Stimulated activated naive CD8-positive, alpha-beta T cell treated with anti-CD3 and anti-CD28 coated beads, Interleukin-15, Interleukin-2, amounts not matched to agents 100 U/mL and 50 U/mL, for 24 hours (primary cell): ENCODE results near the gene PHF21A.
"Not testable (repeated sequence)": the region's sequence is repeated elsewhere in the genome, so short reads cannot be mapped to it uniquely, and the experiment has no call there.

ENCODE experiments used
- ATAC-seq: fragments of 150-1000 bp; cut with Tn5 transposase; one replicate; pipeline ENCODE4 v1.10.0; 2021
- DNase-seq: peaks from one replicate; pipeline ENCODE4 v3.0.0; 2021

The PHF21A gene

GRCh38 chr11:45982656-45983470 lies 138.4 kb downstream of the PHF21A start:
- ATAC-seq, result peak; percentile 75
- peak; percentile 33 for DNase-seq

- not testable (repeated sequence) for ATAC-seq, DNase-seq
Observed at GRCh38 chr11:45981826-45982225, 139.4 kb downstream of the PHF21A start.

- no peak for DNase-seq
- ATAC-seq, result no peak
Observed at GRCh38 chr11:45974806-45975205, 146.4 kb downstream of the PHF21A start.

GRCh38 chr11:45973601-45974000 lies 147.7 kb downstream of the PHF21A start:
- DNase-seq, result no peak
- ATAC-seq, result no peak

- DNase-seq (no peak), ATAC-seq (no peak)
Observed at GRCh38 chr11:45968901-45969300, 152.4 kb downstream of the PHF21A start.

- DNase-seq (no peak), ATAC-seq (no peak)
Observed at GRCh38 chr11:45967506-45967905, 153.7 kb downstream of the PHF21A start.

- ATAC-seq (peak; percentile 81), DNase-seq (peak; percentile 55)
Observed at GRCh38 chr11:45964911-45965389, 156.3 kb downstream of the PHF21A start.

GRCh38 chr11:45961751-45962240 lies 159.5 kb downstream of the PHF21A start:
- ATAC-seq, result no peak
- no peak for DNase-seq

GRCh38 chr11:45960387-45961095 lies 160.7 kb downstream of the PHF21A start:
- DNase-seq (no peak), ATAC-seq (no peak)

GRCh38 chr11:45959851-45960250 lies 161.4 kb downstream of the PHF21A start:
- DNase-seq, result no peak

GRCh38 chr11:45949992-45950407 lies 171.3 kb downstream of the PHF21A start:
- no peak for DNase-seq
- ATAC-seq, result no peak

More at GRCh38 chr11:45959851-45960250, 161.4 kb downstream of the PHF21A start:
- ATAC-seq, result no peak

- DNase-seq (no peak), ATAC-seq (no peak)
Observed at GRCh38 chr11:45948356-45948755, 172.9 kb downstream of the PHF21A start.

GRCh38 chr11:45947885-45948284 lies 173.4 kb downstream of the PHF21A start:
- DNase-seq, result no peak
- no peak for ATAC-seq

GRCh38 chr11:45945397-45945999 lies 175.8 kb downstream of the PHF21A start:
- ATAC-seq (no peak), DNase-seq (no peak)

- ATAC-seq, result no peak
- no peak for DNase-seq
Observed at GRCh38 chr11:45942381-45942780, 178.9 kb downstream of the PHF21A start.

GRCh38 chr11:45941285-45941684 lies 180.0 kb downstream of the PHF21A start:
- DNase-seq (no peak), ATAC-seq (no peak)

- DNase-seq, result no peak
- ATAC-seq, result no peak
Observed at GRCh38 chr11:45939836-45940235, 181.4 kb downstream of the PHF21A start.

- DNase-seq (no peak), ATAC-seq (no peak)
Observed at GRCh38 chr11:45937916-45938315, 183.3 kb downstream of the PHF21A start.

- DNase-seq, result no peak
- no peak for ATAC-seq
Observed at GRCh38 chr11:45936511-45937054, 184.7 kb downstream of the PHF21A start.

GRCh38 chr11:45935349-45936064 lies 185.7 kb downstream of the PHF21A start:
- ATAC-seq (no peak), DNase-seq (no peak)

GRCh38 chr11:45934580-45935318 lies 186.5 kb downstream of the PHF21A start:
- DNase-seq (no peak), ATAC-seq (no peak)
